HG02973 (cell line): ENCODE results near the gene ZSWIM2.
"Not testable (repeated sequence)": the region's sequence is repeated elsewhere in the genome, so short reads cannot be mapped to it uniquely, and the experiment has no call there.

ENCODE experiments used
- ATAC-seq: cut with Tn5 transposase; IDR thresholded peaks from one replicate; pipeline ENCODE4 v1.9.1; 2021; ENCODE audit warnings: moderate library complexity; ENCODE audit not compliant: unreplicated experiment

ZSWIM2 gene

GRCh38 chr2:186842373-186842772 lies 6.6 kb downstream of the ZSWIM2 start:
- ATAC-seq, result no peak

- no peak for ATAC-seq
These were observed 7.0 kb downstream of the ZSWIM2 start for GRCh38 chr2:186841940-186842339.

GRCh38 chr2:186835628-186836027 lies 13.3 kb downstream of the ZSWIM2 start:
- ATAC-seq, result no peak

- no peak for ATAC-seq
These were observed 21.0 kb downstream of the ZSWIM2 start for GRCh38 chr2:186827862-186828492.

- ATAC-seq, result no peak
These were observed 21.6 kb downstream of the ZSWIM2 start for GRCh38 chr2:186827411-186827810.

- no peak for ATAC-seq
These were observed 26.6 kb downstream of the ZSWIM2 start for GRCh38 chr2:186822323-186822722.

- ATAC-seq, result no peak
These were observed 28.7 kb downstream of the ZSWIM2 start for GRCh38 chr2:186820303-186820702.

GRCh38 chr2:186811760-186812159 lies 37.2 kb downstream of the ZSWIM2 start:
- not testable (repeated sequence) for ATAC-seq

- ATAC-seq, result no peak
These were observed 42.4 kb downstream of the ZSWIM2 start for GRCh38 chr2:186806591-186806990.

GRCh38 chr2:186798604-186799003 lies 50.4 kb downstream of the ZSWIM2 start:
- ATAC-seq, result not testable (repeated sequence)

- no peak for ATAC-seq
These were observed 64.0 kb downstream of the ZSWIM2 start for GRCh38 chr2:186784930-186785329.

- ATAC-seq, result no peak
These were observed 65.7 kb downstream of the ZSWIM2 start for GRCh38 chr2:186783254-186783653.

- no peak for ATAC-seq
These were observed 68.2 kb downstream of the ZSWIM2 start for GRCh38 chr2:186780701-186781316.
